Fibroblast of pulmonary artery (primary cell): ENCODE measurements around the gene GRID2.

Source experiments
- DNase-seq: peaks from one replicate; pipeline ENCODE4 v3.0.0-alpha.2; 2010; ENCODE audit warnings: low read depth
- H3K4me3 ChIP-seq: replicated peaks from 2 replicates; pipeline ENCODE4 v1.5.1; 2011; ENCODE audit warnings: low read depth, mild to moderate bottlenecking, control low read depth, low read length, moderate library complexity
- CTCF ChIP-seq: IDR thresholded peaks from 2 replicates; pipeline ENCODE4 v1.5.1; 2011; ENCODE audit warnings: mild to moderate bottlenecking, control low read depth, low read length, inconsistent platforms; ENCODE audit errors: missing control alignments

The GRID2 gene

GRCh38 chr4:93065790-93066189, 762.0 kb downstream of the GRID2 start:
- TF ChIP-seq CTCF: no peak
- DNase-seq: no peak
- no peak overlapping the region for H3K4me3 ChIP-seq

- H3K4me3 ChIP-seq: no peak overlapping the region
- no peak for TF ChIP-seq CTCF
- no peak for DNase-seq
Measured at GRCh38 chr4:93066749-93067148, 763.0 kb downstream of the GRID2 start.

GRCh38 chr4:93072292-93072691, 768.5 kb downstream of the GRID2 start:
- no peak for DNase-seq
- no peak for TF ChIP-seq CTCF
- H3K4me3 ChIP-seq: no peak overlapping the region

- H3K4me3 ChIP-seq: no peak overlapping the region
- no peak for DNase-seq
- no peak for TF ChIP-seq CTCF
Measured at GRCh38 chr4:93080316-93080715, 776.5 kb downstream of the GRID2 start.

GRCh38 chr4:93084599-93085305, 781.0 kb downstream of the GRID2 start:
- no peak for DNase-seq
- no peak for TF ChIP-seq CTCF
- H3K4me3 ChIP-seq: no peak overlapping the region

- DNase-seq: no peak
- no peak overlapping the region for H3K4me3 ChIP-seq
- no peak for TF ChIP-seq CTCF
Measured at GRCh38 chr4:93086356-93086755, 782.6 kb downstream of the GRID2 start.

- no peak for TF ChIP-seq CTCF
- no peak for DNase-seq
- no peak overlapping the region for H3K4me3 ChIP-seq
Measured at GRCh38 chr4:93092765-93093164, 789.0 kb downstream of the GRID2 start.
